H1 (cell line): ENCODE results near the gene TMEM178B. TPM values are rescaled to one million over a fixed set of nuclear protein-coding genes. Genes with fewer than 3 reads are reported as not detected.

ENCODE experiments used
- CTCF ChIA-PET: fragments of 300-600 bp; sonication (Branson Sonifier 250); formaldehyde crosslinking; loops from one replicate; lab custom pipeline; 2021; ENCODE audit not compliant: partially characterized antibody; lab: Charles Lee
- POLR2A ChIA-PET: fragments of 300-600 bp; sonication (Branson Sonifier 250); formaldehyde crosslinking; loops from one replicate; lab custom pipeline; 2021; ENCODE audit warnings: inconsistent platforms; ENCODE audit not compliant: partially characterized antibody; lab: Charles Lee
- DNase-seq, 2 experiments: peaks; one replicate each; pipeline versions ENCODE4 v3.0.0 to v3.0.0-alpha.2; 2010 to 2022; ENCODE audit warnings: low spot score in 2 of 2, low read depth in 1 of 2, mixed read lengths in 1 of 2
- FAIRE-seq: peaks from 2 replicates; lab custom pipeline; 2011; peaks lifted over from hg19 to GRCh38; lab: Jason Lieb, UNC
- H2AFZ ChIP-seq: 2 replicates; pipeline ENCODE4 v1.8.1; 2012; ENCODE audit warnings: low read length, inconsistent platforms
- H2AK5ac ChIP-seq: 2 replicates; pipeline ENCODE4 v1.6.1; 2013; ENCODE audit warnings: low read depth, low read length
- H2BK120ac ChIP-seq: replicated peaks from 2 replicates; pipeline ENCODE3; 2013; ENCODE audit warnings: low read depth, low read length, inconsistent platforms
- H2BK12ac ChIP-seq: 2 replicates; pipeline ENCODE4 v1.6.1; 2013; ENCODE audit warnings: low read depth, low read length
- H2BK15ac ChIP-seq: 2 replicates; pipeline ENCODE4 v1.6.1; 2013; ENCODE audit warnings: low read length
- H2BK20ac ChIP-seq: 2 replicates; pipeline ENCODE4 v1.6.1; 2013; ENCODE audit warnings: low read length
- H2BK5ac ChIP-seq: 2 replicates; pipeline ENCODE4 v1.6.1; 2013; ENCODE audit warnings: low read depth, low read length
- H3K14ac ChIP-seq: 2 replicates; pipeline ENCODE4 v1.6.1; 2013; ENCODE audit warnings: inconsistent platforms; ENCODE audit not compliant: insufficient read length
- H3K18ac ChIP-seq: 2 replicates; pipeline ENCODE4 v1.6.1; 2013; ENCODE audit warnings: low read length; ENCODE audit errors: extremely low read depth
- H3K23ac ChIP-seq: 2 replicates; pipeline ENCODE4 v1.6.1; 2013; ENCODE audit warnings: inconsistent platforms; ENCODE audit not compliant: insufficient read length
- H3K23me2 ChIP-seq: 2 replicates; pipeline ENCODE4 v1.6.1; 2013; ENCODE audit warnings: low read depth, low read length
- H3K27ac ChIP-seq: 2 replicates; pipeline ENCODE4 v1.6.1; 2011; ENCODE audit warnings: low read depth, low read length, inconsistent platforms
- H3K27me3 ChIP-seq, 4 experiments: replicated peaks in 1 of 4; 1 replicate in 1 of 4; 2 replicates in 3 of 4; pipeline versions ENCODE4 v1.6.1 to v1.8.1; 2011 to 2013; ENCODE audit warnings: low read length in 3 of 4, mild to moderate bottlenecking in 3 of 4, inconsistent platforms in 2 of 4, mixed read lengths in 2 of 4, moderate library complexity in 1 of 4; ENCODE audit not compliant: control insufficient read depth in 3 of 4, insufficient read depth in 3 of 4; ENCODE audit errors: extremely low read depth in 1 of 4
- H3K36me3 ChIP-seq, 4 experiments: 2 replicates each; pipeline versions ENCODE4 v1.6.1 to v1.8.1; 2011 to 2013; ENCODE audit warnings: mild to moderate bottlenecking in 4 of 4, low read length in 3 of 4, moderate library complexity in 2 of 4, control low read depth in 1 of 4, inconsistent platforms in 1 of 4; ENCODE audit not compliant: insufficient read depth in 4 of 4, control insufficient read depth in 2 of 4
- H3K4ac ChIP-seq: replicated peaks from 2 replicates; pipeline ENCODE3; 2013; ENCODE audit warnings: low read length, low read depth, mixed read lengths, inconsistent platforms; ENCODE audit not compliant: insufficient read length
- H3K4me1 ChIP-seq, 4 experiments: replicated peaks in 1 of 4; 1 replicate in 1 of 4; 2 replicates in 3 of 4; pipeline versions ENCODE4 v1.6.1 to v1.8.1; 2011 to 2013; ENCODE audit warnings: low read length in 3 of 4, inconsistent platforms in 2 of 4, mixed read lengths in 1 of 4; ENCODE audit not compliant: insufficient read depth in 4 of 4, control insufficient read depth in 3 of 4
- H3K4me2 ChIP-seq, 2 experiments: 2 replicates each; pipeline versions ENCODE4 v1.6.1 to v1.8.1; 2011 to 2013; ENCODE audit warnings: low read depth in 2 of 2, low read length in 2 of 2, control low read depth in 1 of 2, inconsistent platforms in 1 of 2, mild to moderate bottlenecking in 1 of 2; ENCODE audit not compliant: insufficient read depth in 1 of 2
- H3K4me3 ChIP-seq, 4 experiments: fragments of 200-600, 300-600 bp in 1 of 4; sonication (generic), shearing (Covaris generic), sonication (Bioruptor Twin) in 1 of 4; 2 replicates each; pipeline versions ENCODE4 v1.5.1 to v1.8.1; 2011 to 2016; ENCODE audit warnings: low read length in 4 of 4, low read depth in 3 of 4, control low read depth in 2 of 4, inconsistent platforms in 2 of 4, mild to moderate bottlenecking in 2 of 4, mixed read lengths in 1 of 4, moderate library complexity in 1 of 4; ENCODE audit not compliant: insufficient read depth in 2 of 4; ENCODE audit errors: extremely low read depth in 1 of 4
- H3K56ac ChIP-seq: replicated peaks from 2 replicates; pipeline ENCODE3; 2013; ENCODE audit warnings: low read depth, mild to moderate bottlenecking, mixed read lengths, low read length, inconsistent platforms; ENCODE audit not compliant: insufficient read length
- H3K79me1 ChIP-seq: 2 replicates; pipeline ENCODE4 v1.6.1; 2013; ENCODE audit warnings: low read depth, low read length, control low read depth
- H3K79me2 ChIP-seq, 2 experiments: 2 replicates each; pipeline versions ENCODE4 v1.6.1 to v1.8.1; 2012 to 2013; ENCODE audit warnings: low read length in 2 of 2, mild to moderate bottlenecking in 2 of 2, inconsistent platforms in 1 of 2; ENCODE audit not compliant: insufficient read depth in 2 of 2, control insufficient read depth in 1 of 2
- H3K9ac ChIP-seq, 4 experiments: replicated peaks in 1 of 4; 1 replicate in 1 of 4; 2 replicates in 3 of 4; pipeline versions ENCODE4 v1.6.1 to v1.8.1; 2011 to 2013; ENCODE audit warnings: low read depth in 3 of 4, low read length in 3 of 4, control low read depth in 2 of 4, mild to moderate bottlenecking in 2 of 4, moderate library complexity in 2 of 4, inconsistent platforms in 1 of 4; ENCODE audit errors: extremely low read depth in 1 of 4
- H3K9me3 ChIP-seq, 2 experiments: 2 replicates each; pipeline versions ENCODE4 v1.6.1 to v1.8.1; 2012 to 2013; ENCODE audit warnings: mild to moderate bottlenecking in 2 of 2, moderate library complexity in 2 of 2, control low read depth in 1 of 2, inconsistent platforms in 1 of 2, low read depth in 1 of 2, low read length in 1 of 2, mixed read lengths in 1 of 2; ENCODE audit not compliant: insufficient read depth in 2 of 2
- H4K20me1 ChIP-seq, 2 experiments: replicated peaks in 1 of 2; 2 replicates each; pipeline versions ENCODE3 to v1.8.1; 2011 to 2013; ENCODE audit warnings: inconsistent platforms in 2 of 2, low read length in 2 of 2, mild to moderate bottlenecking in 1 of 2; ENCODE audit not compliant: insufficient read depth in 2 of 2, control insufficient read depth in 1 of 2
- H4K5ac ChIP-seq: 2 replicates; pipeline ENCODE4 v1.6.1; 2013; ENCODE audit warnings: low read length, low read depth, mixed read lengths, inconsistent platforms; ENCODE audit not compliant: insufficient read length
- H4K8ac ChIP-seq: 2 replicates; pipeline ENCODE4 v1.8.0; 2013; ENCODE audit warnings: mild to moderate bottlenecking, moderate library complexity, low read length, inconsistent platforms; ENCODE audit not compliant: insufficient read depth; ENCODE audit errors: extremely low read depth
- H4K91ac ChIP-seq: replicated peaks from 2 replicates; pipeline ENCODE3; 2013; ENCODE audit warnings: low read length, mixed read lengths, inconsistent platforms; ENCODE audit not compliant: insufficient read length
- KDM1A ChIP-seq: fragments of 200-600, 300-600 bp; sonication (generic); IDR thresholded peaks from 2 replicates; pipeline ENCODE4 v1.7.1; 2016; ENCODE audit warnings: mild to moderate bottlenecking, low read length, borderline replicate concordance
- TBP ChIP-seq: IDR thresholded peaks from 2 replicates; pipeline ENCODE4 v1.6.1; 2011; ENCODE audit warnings: low read depth, low read length, improper control_type of control experiment
- TEAD4 ChIP-seq: IDR thresholded peaks from 2 replicates; pipeline ENCODE4 v1.6.1; 2012; ENCODE audit warnings: low read depth, low read length, inconsistent platforms, mixed read lengths
- WGBS, 2 experiments: shearing (Covaris generic) in 1 of 2; methylation state at CpG; one replicate each; pipeline versions ENCODE4 v1.1.6 to v1.1.7; 2013 to 2015; ENCODE audit warnings: low lambda C conversion rate in 2 of 2, mixed read lengths in 2 of 2, inconsistent platforms in 1 of 2, low coverage in 1 of 2, missing lambda C conversion rate in 1 of 2; ENCODE audit not compliant: insufficient replicate concordance in 2 of 2, insufficient coverage in 1 of 2, insufficient read length in 1 of 2; ENCODE audit errors: extremely low coverage in 1 of 2, missing lambda C conversion rate in 1 of 2; 5-methylcytosine and 5-hydroxymethylcytosine counted together
- polyA plus RNA-seq, 7 experiments: library from polyadenylated mRNA; depleted of rRNA in 3 of 7; stranded (reverse) in 5 of 7; unstranded in 2 of 7; fragments of >200 nt in 5 of 7; fragments of 200-250 nt in 2 of 7; gene quantifications; 1 replicate in 5 of 7; 2 replicates in 1 of 7; 4 replicates in 1 of 7; pipeline versions ENCODE4 v1.2.1 to v1.2.3, GENCODE V29; 2011 to 2013; ENCODE audit warnings: missing spikeins in 2 of 7, mixed read lengths in 2 of 7
- total RNA-seq: library from RNA; stranded (reverse); fragmentation: NEBNext Ultra II Directional; extraction: Animal tissue kit (Norgen Biotek cat#: 25700); gene quantifications from 2 replicates; pipeline ENCODE4 v1.2.1, GENCODE V29; 2021

Gene TMEM178B
- total and polyA plus RNA-seq, 2 of the 8 experiments (the other 6 are each of a cell fraction or from before 2014, with no cell fraction given): 5.3 to 18.1 TPM

- TF ChIP-seq KDM1A: no peak
- TF ChIP-seq TEAD4: no peak
- no peak for TF ChIP-seq TBP
- POLR2A ChIA-PET: no interaction called here
- DNase-seq (no peak), FAIRE-seq (no peak)
- Histone ChIP-seq H3K56ac (no peak overlapping the region), H2BK120ac (no peak overlapping the region), H2BK20ac (no peak overlapping the region), H3K79me2 (no peaks in the 10 kb centered on the region), H2BK12ac (no peak overlapping the region), H3K4me2 (no peak overlapping the region), H3K18ac (no peak overlapping the region), H3K27me3 (no peaks in the 10 kb centered on the region), H3K79me1 (no peaks in the 10 kb centered on the region), H3K4me1 (peaks cover 0 to 5% (median 0%) of the 10 kb centered on the region in 4 experiments; a peak in 2 of 7 replicates), H2BK15ac (no peak overlapping the region), H3K4me3 (no peak overlapping the region), H3K36me3 (no peaks in the 10 kb centered on the region), H2AK5ac (no peak overlapping the region), H3K9ac (no peak overlapping the region), H3K23ac (no peak overlapping the region), H4K20me1 (no peaks in the 10 kb centered on the region), H4K5ac (no peak overlapping the region), H3K4ac (no peak overlapping the region), H3K9me3 (no peaks in the 10 kb centered on the region), H4K91ac (no peak overlapping the region), H2BK5ac (no peak overlapping the region), H3K27ac (no peak overlapping the region), H2AFZ (no peak overlapping the region), H3K23me2 (no peaks in the 10 kb centered on the region), H3K14ac (no peak overlapping the region), H4K8ac (no peak overlapping the region)
- CTCF ChIA-PET: interaction anchor here (0.8 to 1.9 kb wide), 5 partner anchors 11 to 1297 kb away, joined by 3 to 5 read pairs (median 3); no protein-coding TSS in a partner anchor
- WGBS, 2 experiments: 95% methylated on average over 1 of the region's 1 CpG; no CpG with 5 or more reads in 1 of the 2 experiments
Measured at GRCh38 chr7:141354251-141354650, 280.4 kb downstream of the TMEM178B start.
